Hematopoietic multipotent progenitor cell treated with erythropoietin and hydrocortisone succinate and interleukin-3 and kit ligand, for 8 days (in vitro differentiated cells): ENCODE data around the gene OR2H1.

Experiments used
- DNase-seq: peaks from one replicate; pipeline ENCODE4 v3.0.0-alpha.2; 2015

The OR2H1 gene

GRCh38 chr6:29486577-29486976, 29.6 kb downstream of the OR2H1 start:
- peak; percentile 44 for DNase-seq

GRCh38 chr6:29487131-29487530, 30.2 kb downstream of the OR2H1 start:
- no peak for DNase-seq

- DNase-seq: no peak
Observed at GRCh38 chr6:29487660-29488059, 30.7 kb downstream of the OR2H1 start, which contains the start of gene MAS1L. Gene MAS1L (minus strand): TSS chr6:29487956. CDS start chr6:29487902, 54 bp downstream.

GRCh38 chr6:29488874-29489273, 31.9 kb downstream of the OR2H1 start:
- DNase-seq: no peak

GRCh38 chr6:29489286-29489685, 32.3 kb downstream of the OR2H1 start:
- DNase-seq: no peak

GRCh38 chr6:29490055-29490454, 33.1 kb downstream of the OR2H1 start:
- peak; percentile 27 for DNase-seq

GRCh38 chr6:29490552-29490951, 33.6 kb downstream of the OR2H1 start:
- DNase-seq: peak; percentile 69

GRCh38 chr6:29491574-29491973, 34.6 kb downstream of the OR2H1 start:
- DNase-seq: no peak

- DNase-seq: no peak
Observed at GRCh38 chr6:29493261-29493660, 36.3 kb downstream of the OR2H1 start.

- no peak for DNase-seq
Observed at GRCh38 chr6:29494131-29494530, 37.2 kb downstream of the OR2H1 start.

- no peak for DNase-seq
Observed at GRCh38 chr6:29495571-29495970, 38.6 kb downstream of the OR2H1 start.

- DNase-seq: no peak
Observed at GRCh38 chr6:29496961-29497360, 40.0 kb downstream of the OR2H1 start.

GRCh38 chr6:29499704-29500103, 42.7 kb downstream of the OR2H1 start:
- no peak for DNase-seq

GRCh38 chr6:29500594-29500993, 43.6 kb downstream of the OR2H1 start:
- no peak for DNase-seq

- no peak for DNase-seq
Observed at GRCh38 chr6:29501106-29501505, 44.2 kb downstream of the OR2H1 start.

GRCh38 chr6:29502181-29502580, 45.2 kb downstream of the OR2H1 start:
- no peak for DNase-seq

GRCh38 chr6:29502597-29502996, 45.6 kb downstream of the OR2H1 start:
- DNase-seq: no peak

- no peak for DNase-seq
Observed at GRCh38 chr6:29504961-29505360, 48.0 kb downstream of the OR2H1 start.

GRCh38 chr6:29505808-29506207, 48.9 kb downstream of the OR2H1 start:
- DNase-seq: no peak

GRCh38 chr6:29506446-29507067, 49.6 kb downstream of the OR2H1 start:
- DNase-seq: no peak

- DNase-seq: no peak
Observed at GRCh38 chr6:29507319-29507718, 50.4 kb downstream of the OR2H1 start.

GRCh38 chr6:29509239-29509638, 52.3 kb downstream of the OR2H1 start:
- DNase-seq: no peak

- DNase-seq: no peak
Observed at GRCh38 chr6:29509711-29510110, 52.8 kb downstream of the OR2H1 start.

- DNase-seq: peak; percentile 23
Observed at GRCh38 chr6:29510202-29510601, 53.2 kb downstream of the OR2H1 start.

GRCh38 chr6:29510746-29511300, 53.9 kb downstream of the OR2H1 start:
- no peak for DNase-seq
